IMR-90 (cell line): ENCODE data around the gene CYB5R4. TPM values are rescaled to one million over a fixed set of nuclear protein-coding genes. Genes with fewer than 3 reads are reported as not detected.

ENCODE experiments used
- ATAC-seq: fragments of 200-7000 bp; cut with Tn5 transposase; 2 replicates; pipeline ENCODE4 v1.9.1; 2020; ENCODE audit warnings: low read depth, mild to moderate bottlenecking, moderate library complexity
- BruUV-seq: library from RNA; stranded (reverse); fragments of 400-500 nt; replicated peaks from 2 replicates; lab custom pipeline; 2021; lab: Mats Ljungman, UMichigan
- CTCF ChIA-PET: fragments of 300-600 bp; formaldehyde crosslinking; extraction: SDS; loops from one replicate; lab custom pipeline; 2021; ENCODE audit warnings: antibody characterized with exemption; lab: Yijun Ruan, JAX
- POLR2A ChIA-PET: fragments of 300-600 bp; sonication (Branson Sonifier 250); formaldehyde crosslinking; loops from one replicate; lab custom pipeline; 2022; ENCODE audit warnings: antibody characterized with exemption; ENCODE audit not compliant: unreplicated experiment; lab: Charles Lee
- DNase-seq: peaks from one replicate; pipeline ENCODE4 v3.0.0; 2013
- H2AFZ ChIP-seq: replicated peaks from 2 replicates; pipeline ENCODE3; 2013; ENCODE audit warnings: low read length, mild to moderate bottlenecking; ENCODE audit not compliant: poor library complexity
- H2AK5ac ChIP-seq: 2 replicates; pipeline ENCODE4 v1.6.1; 2013; ENCODE audit warnings: low read depth, low read length, inconsistent platforms
- H2AK9ac ChIP-seq: replicated peaks from 2 replicates; pipeline ENCODE3; 2013; ENCODE audit warnings: mild to moderate bottlenecking, low read depth, low read length, moderate library complexity; ENCODE audit not compliant: poor library complexity
- H2BK120ac ChIP-seq: 2 replicates; pipeline ENCODE4 v1.6.1; 2013; ENCODE audit warnings: low read depth, low read length, inconsistent platforms
- H2BK15ac ChIP-seq: 3 replicates; pipeline ENCODE4 v1.6.1; 2013; ENCODE audit warnings: low read depth, low read length, inconsistent platforms
- H2BK20ac ChIP-seq: 2 replicates; pipeline ENCODE4 v1.6.1; 2013; ENCODE audit warnings: low read depth, mild to moderate bottlenecking, inconsistent platforms, low read length, moderate library complexity
- H2BK5ac ChIP-seq: 2 replicates; pipeline ENCODE4 v1.6.1; 2013; ENCODE audit warnings: mild to moderate bottlenecking, low read depth, low read length, inconsistent platforms; ENCODE audit not compliant: poor library complexity, severe bottlenecking
- H3K14ac ChIP-seq: replicated peaks from 2 replicates; pipeline ENCODE4 v1.6.1; 2013; ENCODE audit warnings: low read depth, low read length, inconsistent platforms
- H3K18ac ChIP-seq: 2 replicates; pipeline ENCODE4 v1.6.1; 2013; ENCODE audit warnings: low read depth, low read length, control low read depth
- H3K23ac ChIP-seq: 2 replicates; pipeline ENCODE4 v1.6.1; 2013; ENCODE audit warnings: low read depth, low read length, inconsistent platforms
- H3K27ac ChIP-seq: 2 replicates; pipeline ENCODE4 v1.5.1; 2013; ENCODE audit warnings: mild to moderate bottlenecking, control low read depth, low read length; ENCODE audit not compliant: insufficient read depth
- H3K27me3 ChIP-seq: 2 replicates; pipeline ENCODE4 v1.6.1; 2013; ENCODE audit warnings: low read length; ENCODE audit not compliant: control insufficient read depth, insufficient read depth
- H3K36me3 ChIP-seq: 2 replicates; pipeline ENCODE4 v1.6.1; 2013; ENCODE audit warnings: low read length, mixed read lengths; ENCODE audit not compliant: control insufficient read depth, insufficient read depth
- H3K4ac ChIP-seq: 2 replicates; pipeline ENCODE4 v1.6.1; 2013; ENCODE audit warnings: low read depth, low read length, inconsistent platforms
- H3K4me1 ChIP-seq: 2 replicates; pipeline ENCODE4 v1.6.1; 2013; ENCODE audit warnings: low read length, mixed read lengths; ENCODE audit not compliant: control insufficient read depth, insufficient read depth
- H3K4me2 ChIP-seq: 2 replicates; pipeline ENCODE4 v1.6.1; 2013; ENCODE audit warnings: low read depth, mild to moderate bottlenecking, control low read depth, low read length, moderate library complexity
- H3K4me3 ChIP-seq: 2 replicates; pipeline ENCODE4 v1.5.1; 2013; ENCODE audit warnings: low read depth, mild to moderate bottlenecking, control low read depth, low read length, moderate library complexity; ENCODE audit not compliant: insufficient read depth
- H3K56ac ChIP-seq: 2 replicates; pipeline ENCODE4 v1.6.1; 2013; ENCODE audit warnings: low read length, inconsistent platforms; ENCODE audit not compliant: insufficient read depth; ENCODE audit errors: extremely low read depth
- H3K79me1 ChIP-seq, 2 experiments: 2 replicates each; pipeline ENCODE4 v1.6.1; 2013; ENCODE audit warnings: low read length in 2 of 2, inconsistent platforms in 1 of 2, low read depth in 1 of 2
- H3K9ac ChIP-seq: 2 replicates; pipeline ENCODE4 v1.6.1; 2013; ENCODE audit warnings: low read depth, low read length, control low read depth
- H3K9me1 ChIP-seq: 2 replicates; pipeline ENCODE4 v1.6.1; 2013; ENCODE audit warnings: low read length, inconsistent platforms; ENCODE audit not compliant: insufficient read depth
- H3K9me3 ChIP-seq: 2 replicates; pipeline ENCODE4 v1.6.1; 2013; ENCODE audit warnings: low read length; ENCODE audit not compliant: control insufficient read depth, insufficient read depth
- H4K20me1 ChIP-seq: 2 replicates; pipeline ENCODE4 v1.6.1; 2013; ENCODE audit warnings: low read length, inconsistent platforms; ENCODE audit not compliant: insufficient read depth
- H4K5ac ChIP-seq: 2 replicates; pipeline ENCODE4 v1.6.1; 2013; ENCODE audit warnings: mild to moderate bottlenecking, low read depth, low read length, control low read depth
- H4K8ac ChIP-seq, 2 experiments: 2 replicates each; pipeline ENCODE4 v1.6.1; 2013; ENCODE audit warnings: low read depth in 2 of 2, low read length in 2 of 2, control low read depth in 1 of 2, inconsistent platforms in 1 of 2
- H4K91ac ChIP-seq: 2 replicates; pipeline ENCODE4 v1.6.1; 2013; ENCODE audit warnings: low read depth, low read length, inconsistent platforms; ENCODE audit not compliant: insufficient read depth
- BHLHE40 ChIP-seq: fragments of 150-350 bp; IDR thresholded peaks from 2 replicates; pipeline ENCODE4 v1.6.1; 2016; ENCODE audit warnings: mild to moderate bottlenecking, low read depth, low read length
- CEBPB ChIP-seq: IDR thresholded peaks from 2 replicates; pipeline ENCODE4 v1.6.1; 2012; ENCODE audit warnings: low read depth, low read length, improper control_type of control experiment
- FOS ChIP-seq: fragments of 150-350 bp; IDR thresholded peaks from 2 replicates; pipeline ENCODE4 v1.6.1; 2016; ENCODE audit warnings: low read depth, low read length
- MAFK ChIP-seq: IDR thresholded peaks from 2 replicates; pipeline ENCODE4 v1.6.1; 2012; ENCODE audit warnings: low read depth, low read length, improper control_type of control experiment
- MAZ ChIP-seq: IDR thresholded peaks from 2 replicates; pipeline ENCODE4 v1.6.1; 2012; ENCODE audit warnings: low read depth, mild to moderate bottlenecking, low read length, improper control_type of control experiment, moderate library complexity, borderline replicate concordance
- MXI1 ChIP-seq: IDR thresholded peaks from 2 replicates; pipeline ENCODE4 v1.6.1; 2012; ENCODE audit warnings: low read depth, mild to moderate bottlenecking, low read length, moderate library complexity, borderline replicate concordance
- NFE2L2 ChIP-seq: fragments of 150-350 bp; IDR thresholded peaks from 2 replicates; pipeline ENCODE4 v1.6.1; 2016; ENCODE audit warnings: low read depth, mild to moderate bottlenecking, low read length
- POLR2A ChIP-seq: IDR thresholded peaks from 2 replicates; pipeline ENCODE4 v1.6.1; 2012; ENCODE audit warnings: mild to moderate bottlenecking, low read depth, low read length
- RAD21 ChIP-seq: IDR thresholded peaks from 2 replicates; pipeline ENCODE4 v1.6.1; 2012; ENCODE audit warnings: low read length, improper control_type of control experiment
- RCOR1 ChIP-seq: IDR thresholded peaks from 2 replicates; pipeline ENCODE4 v1.6.1; 2012; ENCODE audit warnings: mild to moderate bottlenecking, low read length, improper control_type of control experiment; ENCODE audit not compliant: insufficient replicate concordance
- RFX5 ChIP-seq: IDR thresholded peaks from 2 replicates; pipeline ENCODE4 v1.8.0; 2012; ENCODE audit warnings: low read depth, mild to moderate bottlenecking, low read length, moderate library complexity
- SMC3 ChIP-seq: fragments of 150-350 bp; IDR thresholded peaks from 2 replicates; pipeline ENCODE4 v1.6.1; 2016; ENCODE audit warnings: low read depth, mild to moderate bottlenecking, antibody characterized with exemption, low read length, moderate library complexity
- WGBS, 2 experiments: methylation state at CpG; one replicate each; pipeline versions ENCODE4 v1.1.5 to v1.1.7; 2013; ENCODE audit warnings: missing lambda C conversion rate in 2 of 2; ENCODE audit not compliant: insufficient read length in 1 of 2; ENCODE audit errors: extremely low coverage in 2 of 2; 5-methylcytosine and 5-hydroxymethylcytosine counted together
- dilution Hi-C: fragments of 300-500 bp; cut with HindIII; formaldehyde crosslinking; loops from one replicate; pipeline ENCODE4 v1.14.3; 2018; ENCODE audit warnings: low sequenced_read_pairs; ENCODE audit not compliant: unreplicated experiment
- in situ Hi-C: fragments of 300-500 bp; cut with MboI; formaldehyde crosslinking; loops from 3 replicates; pipeline ENCODE4 v1.14.3; 2019; ENCODE audit warnings: low sequenced_read_pairs, inconsistent platforms, mixed read lengths
- intact Hi-C: fragments of 100-400 bp; cut with micrococcal nuclease; formaldehyde crosslinking; loops from 2 replicates; pipeline ENCODE4 v1.10.0; 2022
- polyA plus RNA-seq, 3 experiments: library from polyadenylated mRNA; depleted of rRNA; stranded (reverse); fragments of >200 nt; gene quantifications; 2 replicates each; pipeline ENCODE4 v1.2.3, GENCODE V29; 2012; ENCODE audit warnings: low replicate concordance in 1 of 3
- total RNA-seq: library from RNA; depleted of rRNA; stranded (reverse); fragments of >200 nt; gene quantifications from 2 replicates; pipeline ENCODE4 v1.2.3, GENCODE V29; 2012
- TF ChIP-seq, protein P1 (sequence below): fragments of 150-350 bp; IDR thresholded peaks from 2 replicates; pipeline ENCODE4 v1.6.1; 2016; ENCODE audit warnings: low read depth, mild to moderate bottlenecking, low read length, moderate library complexity, borderline replicate concordance
- TF ChIP-seq, protein P2 (sequence below): conservative IDR thresholded peaks from 2 replicates; pipeline ENCODE4 v1.5.1; 2012; ENCODE audit warnings: mild to moderate bottlenecking, low read depth, low read length, improper control_type of control experiment
- TF ChIP-seq, protein P3 (sequence below): fragments of 150-350 bp; IDR thresholded peaks from 2 replicates; pipeline ENCODE4 v1.6.1; 2017; ENCODE audit warnings: mild to moderate bottlenecking, antibody characterized with exemption, low read length, low read depth

Gene CYB5R4
- total and polyA plus RNA-seq, 2 of the 4 experiments (the other 2 are of a cell fraction) = 3.2 to 6.1 TPM

DNA sequence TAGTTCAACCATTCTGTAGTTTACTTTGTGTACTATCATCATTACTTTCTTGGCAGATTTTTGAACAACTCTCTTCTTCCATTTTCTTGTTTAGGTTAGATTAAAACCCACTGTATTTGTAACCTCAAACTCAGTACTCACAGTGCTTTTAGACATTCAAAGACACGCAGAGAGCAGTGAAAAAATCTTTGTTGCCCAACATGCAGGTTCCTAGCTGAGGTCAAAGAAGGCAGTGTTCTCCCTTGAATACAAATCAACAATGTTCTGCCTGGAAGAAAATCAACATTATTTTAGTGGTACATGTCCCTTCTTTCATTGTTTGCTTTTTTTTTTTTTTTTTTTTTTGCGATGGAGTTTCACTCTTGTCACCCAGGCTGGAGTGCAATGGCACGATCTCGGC, 11.2 kb downstream of the CYB5R4 start:
- Histone ChIP-seq H2BK20ac (no peak overlapping the region), H3K56ac (no peak overlapping the region), H2AK9ac (no peak overlapping the region), H4K20me1 (no peaks in the 10 kb centered on the region), H3K9me1 (no peaks in the 10 kb centered on the region), H3K4me2 (no peak overlapping the region), H4K5ac (no peak overlapping the region), H2AK5ac (no peak overlapping the region), H2BK120ac (no peak overlapping the region), H3K14ac (no peak overlapping the region), H3K9ac (no peak overlapping the region), H3K27me3 (no peaks in the 10 kb centered on the region), H2AFZ (no peak overlapping the region), H3K36me3 (peaks cover 5% of the 10 kb centered on the region; the same call in 1 of the 2 replicates), H3K4me3 (no peak overlapping the region), H2BK15ac (no peak overlapping the region), H4K8ac (no peak overlapping the region), H3K9me3 (no peaks in the 10 kb centered on the region), H3K27ac (no peak overlapping the region), H3K18ac (no peak overlapping the region), H3K4me1 (peaks cover 2% of the 10 kb centered on the region; the same call in 1 of the 2 replicates), H3K79me1 (peaks cover 6 to 33% of the 10 kb centered on the region in 2 experiments; a peak in 3 of 4 replicates), H3K4ac (no peak overlapping the region), H3K23ac (no peak overlapping the region), H4K91ac (no peak overlapping the region), H2BK5ac (no peak overlapping the region)
- in situ Hi-C loops = no loop called here
- no TSS peak for BruUV-seq
- TF ChIP-seq CEBPB (no peak), FOS (no peak), MAZ (no peak), SMC3 (no peak), RCOR1 (no peak), POLR2A (no peak), MAFK (no peak), NFE2L2 (no peak), BHLHE40 (no peak), RAD21 (no peak), MXI1 (no peak), RFX5 (no peak)
- TF ChIP-seq, protein P1, sequence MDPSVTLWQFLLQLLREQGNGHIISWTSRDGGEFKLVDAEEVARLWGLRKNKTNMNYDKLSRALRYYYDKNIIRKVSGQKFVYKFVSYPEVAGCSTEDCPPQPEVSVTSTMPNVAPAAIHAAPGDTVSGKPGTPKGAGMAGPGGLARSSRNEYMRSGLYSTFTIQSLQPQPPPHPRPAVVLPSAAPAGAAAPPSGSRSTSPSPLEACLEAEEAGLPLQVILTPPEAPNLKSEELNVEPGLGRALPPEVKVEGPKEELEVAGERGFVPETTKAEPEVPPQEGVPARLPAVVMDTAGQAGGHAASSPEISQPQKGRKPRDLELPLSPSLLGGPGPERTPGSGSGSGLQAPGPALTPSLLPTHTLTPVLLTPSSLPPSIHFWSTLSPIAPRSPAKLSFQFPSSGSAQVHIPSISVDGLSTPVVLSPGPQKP = no peak
- TF ChIP-seq, protein P2, sequence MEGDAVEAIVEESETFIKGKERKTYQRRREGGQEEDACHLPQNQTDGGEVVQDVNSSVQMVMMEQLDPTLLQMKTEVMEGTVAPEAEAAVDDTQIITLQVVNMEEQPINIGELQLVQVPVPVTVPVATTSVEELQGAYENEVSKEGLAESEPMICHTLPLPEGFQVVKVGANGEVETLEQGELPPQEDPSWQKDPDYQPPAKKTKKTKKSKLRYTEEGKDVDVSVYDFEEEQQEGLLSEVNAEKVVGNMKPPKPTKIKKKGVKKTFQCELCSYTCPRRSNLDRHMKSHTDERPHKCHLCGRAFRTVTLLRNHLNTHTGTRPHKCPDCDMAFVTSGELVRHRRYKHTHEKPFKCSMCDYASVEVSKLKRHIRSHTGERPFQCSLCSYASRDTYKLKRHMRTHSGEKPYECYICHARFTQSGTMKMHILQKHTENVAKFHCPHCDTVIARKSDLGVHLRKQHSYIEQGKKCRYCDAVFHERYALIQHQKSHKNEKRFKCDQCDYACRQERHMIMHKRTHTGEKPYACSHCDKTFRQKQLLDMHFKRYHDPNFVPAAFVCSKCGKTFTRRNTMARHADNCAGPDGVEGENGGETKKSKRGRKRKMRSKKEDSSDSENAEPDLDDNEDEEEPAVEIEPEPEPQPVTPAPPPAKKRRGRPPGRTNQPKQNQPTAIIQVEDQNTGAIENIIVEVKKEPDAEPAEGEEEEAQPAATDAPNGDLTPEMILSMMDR = no peak
- TF ChIP-seq, protein P3, sequence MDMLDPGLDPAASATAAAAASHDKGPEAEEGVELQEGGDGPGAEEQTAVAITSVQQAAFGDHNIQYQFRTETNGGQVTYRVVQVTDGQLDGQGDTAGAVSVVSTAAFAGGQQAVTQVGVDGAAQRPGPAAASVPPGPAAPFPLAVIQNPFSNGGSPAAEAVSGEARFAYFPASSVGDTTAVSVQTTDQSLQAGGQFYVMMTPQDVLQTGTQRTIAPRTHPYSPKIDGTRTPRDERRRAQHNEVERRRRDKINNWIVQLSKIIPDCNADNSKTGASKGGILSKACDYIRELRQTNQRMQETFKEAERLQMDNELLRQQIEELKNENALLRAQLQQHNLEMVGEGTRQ = no peak
- DNase-seq (no peak), ATAC-seq (no peak)
- dilution Hi-C loops = no loop called here
- no CpG with 5 or more reads among the region's 4 CpGs for WGBS, 2 experiments
- ChIA-PET CTCF (no interaction called here), POLR2A (no interaction called here)
- intact Hi-C loops = no loop called here
